ENCODE results near the gene PLCG2.

GRCh38 chr16:81878529-81878928 is 99.4 kb downstream of the PLCG2 start:
- TF ChIP-seq POLR2A (IDR thresholded peaks at IDR 0.05) (no peak), CTCF (IDR thresholded peaks at IDR 0.05) (no peak)
